Measurements from ENCODE around the gene ACVRL1. TPM values are rescaled to one million over a fixed set of nuclear protein-coding genes. Genes with fewer than 3 reads are reported as not detected.

Gene ACVRL1
- total and polyA plus RNA-seq, 9 of the 15 experiments (the other 6 are each of a cell fraction or from before 2014, with no cell fraction given) = 0.07 to 1.4 (median 0.30) TPM

DNA sequence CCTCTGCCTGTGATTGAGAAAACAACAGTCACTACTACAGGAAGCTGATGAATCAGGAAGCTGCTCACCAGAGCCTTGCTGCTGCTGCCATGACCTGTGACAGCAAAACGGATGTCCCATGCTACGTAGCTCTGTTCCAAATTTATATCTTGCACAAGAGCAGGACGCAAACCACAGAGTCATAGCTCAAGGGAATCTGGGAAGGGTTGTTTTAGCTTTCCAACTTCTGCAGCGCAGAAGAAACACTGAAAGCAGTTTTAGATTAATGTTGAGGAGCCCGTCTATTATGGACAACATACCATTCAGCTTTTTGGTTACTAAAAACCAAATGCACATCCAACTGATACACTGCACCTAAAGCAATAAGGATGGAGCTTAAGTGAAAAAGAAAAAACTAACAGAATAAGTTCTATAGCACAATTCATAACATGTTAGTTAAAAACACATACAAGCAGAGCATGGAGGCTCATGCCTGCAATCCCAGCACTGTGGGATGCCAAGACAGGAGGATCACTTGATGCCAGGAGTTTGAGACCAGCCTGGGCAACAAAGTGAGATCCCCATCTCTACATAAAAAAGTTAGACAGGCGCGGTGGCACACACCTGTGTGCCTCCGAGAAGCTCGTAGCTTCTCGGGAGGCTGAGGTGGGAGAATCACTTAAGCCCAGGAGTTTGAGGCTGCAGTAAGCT lies 21.1 kb upstream of the ACVRL1 start (continued):
- TF ChIP-seq, protein P1, sequence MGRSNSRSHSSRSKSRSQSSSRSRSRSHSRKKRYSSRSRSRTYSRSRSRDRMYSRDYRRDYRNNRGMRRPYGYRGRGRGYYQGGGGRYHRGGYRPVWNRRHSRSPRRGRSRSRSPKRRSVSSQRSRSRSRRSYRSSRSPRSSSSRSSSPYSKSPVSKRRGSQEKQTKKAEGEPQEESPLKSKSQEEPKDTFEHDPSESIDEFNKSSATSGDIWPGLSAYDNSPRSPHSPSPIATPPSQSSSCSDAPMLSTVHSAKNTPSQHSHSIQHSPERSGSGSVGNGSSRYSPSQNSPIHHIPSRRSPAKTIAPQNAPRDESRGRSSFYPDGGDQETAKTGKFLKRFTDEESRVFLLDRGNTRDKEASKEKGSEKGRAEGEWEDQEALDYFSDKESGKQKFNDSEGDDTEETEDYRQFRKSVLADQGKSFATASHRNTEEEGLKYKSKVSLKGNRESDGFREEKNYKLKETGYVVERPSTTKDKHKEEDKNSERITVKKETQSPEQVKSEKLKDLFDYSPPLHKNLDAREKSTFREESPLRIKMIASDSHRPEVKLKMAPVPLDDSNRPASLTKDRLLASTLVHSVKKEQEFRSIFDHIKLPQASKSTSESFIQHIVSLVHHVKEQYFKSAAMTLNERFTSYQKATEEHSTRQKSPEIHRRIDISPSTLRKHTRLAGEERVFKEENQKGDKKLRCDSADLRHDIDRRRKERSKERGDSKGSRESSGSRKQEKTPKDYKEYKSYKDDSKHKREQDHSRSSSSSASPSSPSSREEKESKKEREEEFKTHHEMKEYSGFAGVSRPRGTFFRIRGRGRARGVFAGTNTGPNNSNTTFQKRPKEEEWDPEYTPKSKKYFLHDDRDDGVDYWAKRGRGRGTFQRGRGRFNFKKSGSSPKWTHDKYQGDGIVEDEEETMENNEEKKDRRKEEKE (IDR thresholded peaks at IDR 0.05; ENCODE audit: borderline replicate concordance in 1 of 2, control insufficient read depth in 1 of 2, low read depth in 2 of 2, low read length in 1 of 2) = no peak
- TF ChIP-seq SMARCA4 (IDR thresholded peaks at IDR 0.05) (no peak), LARP7 (IDR thresholded peaks at IDR 0.05) (no peak), MCM3 (IDR thresholded peaks at IDR 0.05) (no peak), ZNF644 (tag; IDR thresholded peaks at IDR 0.05; ENCODE audit: low read depth) (no peak), ETV1 (tag; conservative IDR thresholded peaks at IDR 0.05; ENCODE audit: low read depth) (peak; percentile 80), EWSR1 (IDR thresholded peaks at IDR 0.05; ENCODE audit: borderline replicate concordance, low read depth, partially characterized antibody) (no peak), ATF7 (IDR thresholded peaks at IDR 0.05) (0 out of 2 replicates have a peak, but pooled peaks have one; percentile 5), HDAC1 (IDR thresholded peaks at IDR 0.05) (peak in 1 of 2 experiments; percentile 27; a peak in 1 of 4 replicates), ASH1L (IDR thresholded peaks at IDR 0.05; ENCODE audit: borderline replicate concordance, low read depth, partially characterized antibody) (no peak), E2F3 (CRISPR knock-in tag; IDR thresholded peaks at IDR 0.05) (no peak), ZZZ3 (IDR thresholded peaks at IDR 0.05) (no peak), KAT7 (CRISPR knock-in tag; IDR thresholded peaks at IDR 0.05; ENCODE audit: borderline replicate concordance) (no peak), POU5F1 (IDR thresholded peaks at IDR 0.05; ENCODE audit: borderline replicate concordance, low read depth, low read length, partially characterized antibody) (no peak), SMARCE1 (IDR thresholded peaks at IDR 0.05) (no peak), POLR2G (IDR thresholded peaks at IDR 0.05; ENCODE audit: low read depth, low read length) (no peak), GTF2A2 (tag; IDR thresholded peaks at IDR 0.05) (no peak), PHF8 (IDR thresholded peaks at IDR 0.05; ENCODE audit: borderline replicate concordance, low read length) (no peak)
- TF ChIP-seq, protein P2, sequence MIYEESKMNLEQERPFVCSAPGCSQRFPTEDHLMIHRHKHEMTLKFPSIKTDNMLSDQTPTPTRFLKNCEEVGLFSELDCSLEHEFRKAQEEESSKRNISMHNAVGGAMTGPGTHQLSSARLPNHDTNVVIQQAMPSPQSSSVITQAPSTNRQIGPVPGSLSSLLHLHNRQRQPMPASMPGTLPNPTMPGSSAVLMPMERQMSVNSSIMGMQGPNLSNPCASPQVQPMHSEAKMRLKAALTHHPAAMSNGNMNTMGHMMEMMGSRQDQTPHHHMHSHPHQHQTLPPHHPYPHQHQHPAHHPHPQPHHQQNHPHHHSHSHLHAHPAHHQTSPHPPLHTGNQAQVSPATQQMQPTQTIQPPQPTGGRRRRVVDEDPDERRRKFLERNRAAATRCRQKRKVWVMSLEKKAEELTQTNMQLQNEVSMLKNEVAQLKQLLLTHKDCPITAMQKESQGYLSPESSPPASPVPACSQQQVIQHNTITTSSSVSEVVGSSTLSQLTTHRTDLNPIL (CRISPR knock-in tag; IDR thresholded peaks at IDR 0.05) = no peak
- TF ChIP-seq, protein P3, sequence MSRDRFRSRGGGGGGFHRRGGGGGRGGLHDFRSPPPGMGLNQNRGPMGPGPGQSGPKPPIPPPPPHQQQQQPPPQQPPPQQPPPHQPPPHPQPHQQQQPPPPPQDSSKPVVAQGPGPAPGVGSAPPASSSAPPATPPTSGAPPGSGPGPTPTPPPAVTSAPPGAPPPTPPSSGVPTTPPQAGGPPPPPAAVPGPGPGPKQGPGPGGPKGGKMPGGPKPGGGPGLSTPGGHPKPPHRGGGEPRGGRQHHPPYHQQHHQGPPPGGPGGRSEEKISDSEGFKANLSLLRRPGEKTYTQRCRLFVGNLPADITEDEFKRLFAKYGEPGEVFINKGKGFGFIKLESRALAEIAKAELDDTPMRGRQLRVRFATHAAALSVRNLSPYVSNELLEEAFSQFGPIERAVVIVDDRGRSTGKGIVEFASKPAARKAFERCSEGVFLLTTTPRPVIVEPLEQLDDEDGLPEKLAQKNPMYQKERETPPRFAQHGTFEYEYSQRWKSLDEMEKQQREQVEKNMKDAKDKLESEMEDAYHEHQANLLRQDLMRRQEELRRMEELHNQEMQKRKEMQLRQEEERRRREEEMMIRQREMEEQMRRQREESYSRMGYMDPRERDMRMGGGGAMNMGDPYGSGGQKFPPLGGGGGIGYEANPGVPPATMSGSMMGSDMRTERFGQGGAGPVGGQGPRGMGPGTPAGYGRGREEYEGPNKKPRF (IDR thresholded peaks at IDR 0.05; ENCODE audit: low read depth, low read length) = no peak
- TF ChIP-seq, protein P4, sequence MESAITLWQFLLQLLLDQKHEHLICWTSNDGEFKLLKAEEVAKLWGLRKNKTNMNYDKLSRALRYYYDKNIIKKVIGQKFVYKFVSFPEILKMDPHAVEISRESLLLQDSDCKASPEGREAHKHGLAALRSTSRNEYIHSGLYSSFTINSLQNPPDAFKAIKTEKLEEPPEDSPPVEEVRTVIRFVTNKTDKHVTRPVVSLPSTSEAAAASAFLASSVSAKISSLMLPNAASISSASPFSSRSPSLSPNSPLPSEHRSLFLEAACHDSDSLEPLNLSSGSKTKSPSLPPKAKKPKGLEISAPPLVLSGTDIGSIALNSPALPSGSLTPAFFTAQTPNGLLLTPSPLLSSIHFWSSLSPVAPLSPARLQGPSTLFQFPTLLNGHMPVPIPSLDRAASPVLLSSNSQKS (CRISPR knock-in tag; IDR thresholded peaks at IDR 0.05) = no peak
